ENCODE measurements around the gene ERP27. TPM values are rescaled to one million over a fixed set of nuclear protein-coding genes. Genes with fewer than 3 reads are reported as not detected.
A peak's percentile ranks its signal among the peaks of the same experiment; 100 is the strongest.

Gene ERP27
- total RNA-seq, result 1 to 10 TPM; 1.3 to 1.6 TPM

GRCh38 chr12:14938301-14938700 lies at the start of gene ERP27:
Gene ERP27, minus strand, starts transcription at chr12:14938537. Its CDS starts 29 bp downstream, at chr12:14938508.
- Mint-ChIP-seq H3K36me3 (peaks cover 73% of the 10 kb centered on the region), H3K4me1 (peaks cover 48% of the 10 kb centered on the region), H3K4me3 (no peak within 1 kb of the TSS), H3K27ac (peak within 1 kb of the TSS; percentile 84), H3K9me3 (peaks cover 6% of the 10 kb centered on the region), H3K27me3 (no peaks in the 10 kb centered on the region)
- no peak for DNase-seq

- no peaks in the 10 kb centered on the region for H3K27me3 Mint-ChIP-seq
- peaks cover 10% of the 10 kb centered on the region for H3K9me3 Mint-ChIP-seq
- DNase-seq, result no peak
- no peak overlapping the region for H3K4me3 Mint-ChIP-seq
- H3K4me1 Mint-ChIP-seq, result peaks cover 36% of the 10 kb centered on the region
- H3K27ac Mint-ChIP-seq, result no peak overlapping the region
- H3K36me3 Mint-ChIP-seq, result peaks cover 4% of the 10 kb centered on the region
These were observed 49.7 kb upstream of the ERP27 start for GRCh38 chr12:14988035-14988434.

- H3K36me3 Mint-ChIP-seq, result peaks cover 1% of the 10 kb centered on the region
- H3K27ac Mint-ChIP-seq, result no peak overlapping the region
These were observed 48.1 kb upstream of the ERP27 start for GRCh38 chr12:14986449-14986848.

GRCh38 chr12:14984766-14985285 lies 46.5 kb upstream of the ERP27 start:
- H3K27me3 Mint-ChIP-seq, result no peaks in the 10 kb centered on the region
- no peak overlapping the region for H3K27ac Mint-ChIP-seq
- DNase-seq, result no peak
- peaks cover 57% of the 10 kb centered on the region for H3K4me1 Mint-ChIP-seq
- H3K4me3 Mint-ChIP-seq, result no peak overlapping the region
- H3K9me3 Mint-ChIP-seq, result no peaks in the 10 kb centered on the region
- H3K36me3 Mint-ChIP-seq, result no peaks in the 10 kb centered on the region

More at GRCh38 chr12:14986449-14986848, 48.1 kb upstream of the ERP27 start:
- H3K9me3 Mint-ChIP-seq, result peaks cover 8% of the 10 kb centered on the region
- DNase-seq, result no peak
- H3K27me3 Mint-ChIP-seq, result no peaks in the 10 kb centered on the region
- H3K4me3 Mint-ChIP-seq, result no peak overlapping the region
- peaks cover 45% of the 10 kb centered on the region for H3K4me1 Mint-ChIP-seq

GRCh38 chr12:14984036-14984435 lies 45.7 kb upstream of the ERP27 start:
- Mint-ChIP-seq H3K27me3 (no peaks in the 10 kb centered on the region), H3K4me1 (peaks cover 59% of the 10 kb centered on the region), H3K4me3 (no peak overlapping the region), H3K36me3 (no peaks in the 10 kb centered on the region), H3K9me3 (no peaks in the 10 kb centered on the region), H3K27ac (no peak overlapping the region)
- DNase-seq, result no peak

- H3K36me3 Mint-ChIP-seq, result no peaks in the 10 kb centered on the region
- no peaks in the 10 kb centered on the region for H3K9me3 Mint-ChIP-seq
- H3K4me3 Mint-ChIP-seq, result no peak overlapping the region
- peaks cover 67% of the 10 kb centered on the region for H3K4me1 Mint-ChIP-seq
- no peaks in the 10 kb centered on the region for H3K27me3 Mint-ChIP-seq
- H3K27ac Mint-ChIP-seq, result peak overlapping the region; percentile 68
- DNase-seq, result no peak
These were observed 44.7 kb upstream of the ERP27 start for GRCh38 chr12:14982991-14983390.

- no peak for DNase-seq
- Mint-ChIP-seq H3K4me1 (peaks cover 69% of the 10 kb centered on the region), H3K9me3 (no peaks in the 10 kb centered on the region), H3K27ac (peak overlapping the region; percentile 68), H3K36me3 (no peaks in the 10 kb centered on the region), H3K27me3 (no peaks in the 10 kb centered on the region), H3K4me3 (no peak overlapping the region)
These were observed 44.2 kb upstream of the ERP27 start for GRCh38 chr12:14982562-14982961.

- no peaks in the 10 kb centered on the region for H3K36me3 Mint-ChIP-seq
- no peak overlapping the region for H3K27ac Mint-ChIP-seq
- no peaks in the 10 kb centered on the region for H3K9me3 Mint-ChIP-seq
- H3K4me3 Mint-ChIP-seq, result no peak overlapping the region
- no peaks in the 10 kb centered on the region for H3K27me3 Mint-ChIP-seq
- no peak for DNase-seq
- peaks cover 71% of the 10 kb centered on the region for H3K4me1 Mint-ChIP-seq
These were observed 42.7 kb upstream of the ERP27 start for GRCh38 chr12:14981049-14981448.

- DNase-seq, result no peak
- no peak overlapping the region for H3K4me3 Mint-ChIP-seq
- no peak overlapping the region for H3K27ac Mint-ChIP-seq
- no peaks in the 10 kb centered on the region for H3K27me3 Mint-ChIP-seq
- H3K4me1 Mint-ChIP-seq, result peaks cover 56% of the 10 kb centered on the region
- H3K36me3 Mint-ChIP-seq, result no peaks in the 10 kb centered on the region
- H3K9me3 Mint-ChIP-seq, result no peaks in the 10 kb centered on the region
These were observed 41.1 kb upstream of the ERP27 start for GRCh38 chr12:14979468-14979867.

- Mint-ChIP-seq H3K9me3 (no peaks in the 10 kb centered on the region), H3K27me3 (no peaks in the 10 kb centered on the region), H3K4me3 (no peak overlapping the region), H3K27ac (no peak overlapping the region), H3K4me1 (peaks cover 45% of the 10 kb centered on the region), H3K36me3 (no peaks in the 10 kb centered on the region)
- no peak for DNase-seq
These were observed 38.3 kb upstream of the ERP27 start for GRCh38 chr12:14976658-14977057.

- Mint-ChIP-seq H3K27ac (no peak overlapping the region), H3K9me3 (no peaks in the 10 kb centered on the region), H3K4me3 (no peak overlapping the region), H3K4me1 (peaks cover 38% of the 10 kb centered on the region), H3K36me3 (no peaks in the 10 kb centered on the region), H3K27me3 (no peaks in the 10 kb centered on the region)
- DNase-seq, result no peak
These were observed 37.1 kb upstream of the ERP27 start for GRCh38 chr12:14975457-14975856.

- Mint-ChIP-seq H3K27ac (no peak overlapping the region), H3K4me3 (no peak overlapping the region), H3K4me1 (peaks cover 37% of the 10 kb centered on the region), H3K9me3 (peaks cover 5% of the 10 kb centered on the region), H3K36me3 (peaks cover 3% of the 10 kb centered on the region), H3K27me3 (no peaks in the 10 kb centered on the region)
- DNase-seq, result no peak
These were observed 36.3 kb upstream of the ERP27 start for GRCh38 chr12:14974633-14975032.

- Mint-ChIP-seq H3K4me3 (no peak within 1 kb of the TSS), H3K9me3 (peaks cover 5% of the 10 kb centered on the region), H3K27me3 (no peaks in the 10 kb centered on the region), H3K4me1 (peaks cover 34% of the 10 kb centered on the region), H3K27ac (no peak within 1 kb of the TSS), H3K36me3 (peaks cover 3% of the 10 kb centered on the region)
- no peak for DNase-seq
These were observed 34.5 kb upstream of the ERP27 start, which contains the start of gene PDE6H for GRCh38 chr12:14972816-14973215. Gene PDE6H, plus strand, starts transcription at chr12:14973042. Its CDS starts 4,971 bp downstream, at chr12:14978013.

GRCh38 chr12:14970473-14970872 lies 32.1 kb upstream of the ERP27 start:
- peaks cover 39% of the 10 kb centered on the region for H3K4me1 Mint-ChIP-seq
- no peak overlapping the region for H3K4me3 Mint-ChIP-seq
- peaks cover 5% of the 10 kb centered on the region for H3K9me3 Mint-ChIP-seq
- peaks cover 3% of the 10 kb centered on the region for H3K36me3 Mint-ChIP-seq
- no peaks in the 10 kb centered on the region for H3K27me3 Mint-ChIP-seq
- no peak overlapping the region for H3K27ac Mint-ChIP-seq
- no peak for DNase-seq

- peaks cover 54% of the 10 kb centered on the region for H3K4me1 Mint-ChIP-seq
- H3K36me3 Mint-ChIP-seq, result peaks cover 3% of the 10 kb centered on the region
- H3K9me3 Mint-ChIP-seq, result peaks cover 5% of the 10 kb centered on the region
- no peak for DNase-seq
- no peak overlapping the region for H3K27ac Mint-ChIP-seq
- H3K4me3 Mint-ChIP-seq, result no peak overlapping the region
- no peaks in the 10 kb centered on the region for H3K27me3 Mint-ChIP-seq
These were observed 30.1 kb upstream of the ERP27 start for GRCh38 chr12:14968478-14968877.

GRCh38 chr12:14965221-14965620 lies 26.9 kb upstream of the ERP27 start:
- Mint-ChIP-seq H3K4me3 (no peak overlapping the region), H3K27ac (peak overlapping the region; percentile 90), H3K9me3 (peaks cover 4% of the 10 kb centered on the region), H3K4me1 (peaks cover 45% of the 10 kb centered on the region), H3K27me3 (no peaks in the 10 kb centered on the region), H3K36me3 (peaks cover 13% of the 10 kb centered on the region)
- no peak for DNase-seq
